ENCODE results near the gene TAGLN3. TPM values are rescaled to one million over a fixed set of nuclear protein-coding genes. Genes with fewer than 3 reads are reported as not detected.

The TAGLN3 gene
- polyA plus RNA-seq, 1 of the 3 experiments (the other 2 are of a cell fraction) = 19.6 TPM

- Histone ChIP-seq H4K20me1 (ENCODE audit: insufficient read depth) (no peaks in the 10 kb centered on the region), H3K9ac (no peak overlapping the region), H3K9me3 (no peaks in the 10 kb centered on the region), H3K4me2 (0 out of 2 replicates have a peak overlapping the region, but pooled peaks have one; percentile 84), H3K4me3 (ENCODE audit: low read depth in 2 of 2, low read length in 1 of 2) (no peak overlapping the region), H3K36me3 (replicated peaks in 1 of 2; ENCODE audit: control insufficient read depth in 1 of 2, insufficient read depth in 2 of 2, low read length in 1 of 2) (peaks cover 0 to 4% of the 10 kb centered on the region in 2 experiments), H3F3A (replicated peaks; ENCODE audit: insufficient read depth) (no peaks in the 10 kb centered on the region), H3K9me2 (no peaks in the 10 kb centered on the region), H2AFZ (ENCODE audit: low read depth) (no peak overlapping the region), H3K27me3 (ENCODE audit: insufficient read depth) (no peaks in the 10 kb centered on the region), H3K79me2 (ENCODE audit: insufficient read depth) (no peaks in the 10 kb centered on the region), H3K27ac (ENCODE audit: low read depth in 2 of 2, low read length in 1 of 2) (peak overlapping the region in 1 of 2 experiments; percentile 96; a peak in 1 of 4 replicates), H3K4me1 (ENCODE audit: control insufficient read depth in 1 of 2, insufficient read depth in 2 of 2, low read depth in 1 of 2, low read length in 1 of 2) (peaks cover 12 to 33% of the 10 kb centered on the region in 2 experiments; a peak in 3 of 4 replicates)
- ChIA-PET CTCF (interaction anchor here (0.9 to 14.5 kb wide), 5 partner anchors 9 to 42 kb away, joined by 4 to 165 read pairs (median 12); partner anchors contain the start of gene ABHD10), POLR2A (interaction anchor here (1.0 kb wide), 1 partner anchor 12 kb away, joined by 3 read pairs; no protein-coding TSS in a partner anchor)
- TF ChIP-seq GABPA (IDR thresholded peaks at IDR 0.05; ENCODE audit: low read depth) (no peak), MXI1 (IDR thresholded peaks at IDR 0.05; ENCODE audit: low read depth, low read length) (peak; percentile 45; the same call in 1 of the 2 replicates), YY1 (IDR thresholded peaks at IDR 0.05; ENCODE audit: low read depth) (no peak), EZH2phosphoT487 (IDR thresholded peaks at IDR 0.05; ENCODE audit: borderline replicate concordance, low read depth) (no peak), CTCF (IDR thresholded peaks at IDR 0.05) (no peak), RFX5 (IDR thresholded peaks at IDR 0.05; ENCODE audit: low read length) (no peak)
- peak; percentile 24 for DNase-seq
- WGBS (ENCODE audit: low lambda C conversion rate) = 95% methylated on average over 2 of the region's 2 CpGs
These were observed 2.8 kb downstream of the TAGLN3 start for GRCh38 chr3:112001526-112001925.

GRCh38 chr3:112002096-112002971 is 3.6 kb downstream of the TAGLN3 start:
- peaks cover 14 to 34% of the 10 kb centered on the region in 2 experiments; a peak in 3 of 4 replicates for H3K4me1 ChIP-seq (ENCODE audit: control insufficient read depth in 1 of 2, insufficient read depth in 2 of 2, low read depth in 1 of 2, low read length in 1 of 2)
- H3F3A ChIP-seq (replicated peaks; ENCODE audit: insufficient read depth) = no peaks in the 10 kb centered on the region
- WGBS (ENCODE audit: low lambda C conversion rate) = 67% methylated on average over 8 of the region's 8 CpGs
- TF ChIP-seq FOXJ3 (CRISPR knock-in tag; IDR thresholded peaks at IDR 0.05) (no peak), FOSL2 (IDR thresholded peaks at IDR 0.05; ENCODE audit: borderline replicate concordance, low read depth) (peak; percentile 75), IRF3 (IDR thresholded peaks at IDR 0.05; ENCODE audit: low read depth, low read length) (no peak), RAD21 (IDR thresholded peaks at IDR 0.05; ENCODE audit: low read length) (no peak), POLR2AphosphoS5 (IDR thresholded peaks at IDR 0.05; ENCODE audit: low read depth, low read length) (no peak), EZH2phosphoT487 (IDR thresholded peaks at IDR 0.05; ENCODE audit: borderline replicate concordance, low read depth) (no peak), TEAD4 (IDR thresholded peaks at IDR 0.05; ENCODE audit: borderline replicate concordance, insufficient read depth) (no peak), JUND (IDR thresholded peaks at IDR 0.05) (0 out of 2 replicates have a peak, but pooled peaks have one; percentile 22), USF1 (IDR thresholded peaks at IDR 0.05; ENCODE audit: borderline replicate concordance, low read depth) (no peak), MXI1 (IDR thresholded peaks at IDR 0.05; ENCODE audit: low read depth, low read length) (no peak), EP300 (IDR thresholded peaks at IDR 0.05; ENCODE audit: borderline replicate concordance in 1 of 2, low read depth in 1 of 2, low read length in 1 of 2) (peak in 1 of 2 experiments; percentile 7; a peak in 1 of 4 replicates), FOXM1 (IDR thresholded peaks at IDR 0.05; ENCODE audit: low read depth) (no peak)
- no peaks in the 10 kb centered on the region for H3K9me2 ChIP-seq
- peak overlapping the region; percentile 43; the same call in 1 of the 2 replicates for H3K4me2 ChIP-seq
- H3K9me3 ChIP-seq = no peaks in the 10 kb centered on the region
- no peaks in the 10 kb centered on the region for H4K20me1 ChIP-seq (ENCODE audit: insufficient read depth)
- ChIA-PET POLR2A (no interaction called here), CTCF (interaction anchor here (0.6 to 14.5 kb wide), 6 partner anchors 9 to 41 kb away, joined by 3 to 165 read pairs (median 4); partner anchors contain the start of gene ABHD10)
- H3K27ac ChIP-seq (ENCODE audit: low read depth in 2 of 2, low read length in 1 of 2) = no peak overlapping the region
- H3K4me3 ChIP-seq (ENCODE audit: low read depth in 2 of 2, low read length in 1 of 2) = no peak overlapping the region
- H3K79me2 ChIP-seq (ENCODE audit: insufficient read depth) = no peaks in the 10 kb centered on the region
- no peak for DNase-seq
- no peak overlapping the region for H2AFZ ChIP-seq (ENCODE audit: low read depth)
- peaks cover 0 to 8% of the 10 kb centered on the region in 2 experiments for H3K36me3 ChIP-seq (replicated peaks in 1 of 2; ENCODE audit: control insufficient read depth in 1 of 2, insufficient read depth in 2 of 2, low read length in 1 of 2)
- H3K27me3 ChIP-seq (ENCODE audit: insufficient read depth) = no peaks in the 10 kb centered on the region
- no peak overlapping the region for H3K9ac ChIP-seq

Measured in SK-N-SH (cell line).